Anterior cingulate cortex (tissue), 58 donors: Measurements from ENCODE around the gene FNIP2.
"Not testable (repeated sequence)": the region's sequence is repeated elsewhere in the genome, so short reads cannot be mapped to it uniquely, and the experiment has no call there.

Source experiments
- DNase-seq, 58 donors: peaks; one replicate each; lab custom pipeline; 2025; lab: John Stamatoyannopoulos, UW

Gene FNIP2

GRCh38 chr4:158860856-158861255 lies 92.0 kb downstream of the FNIP2 start:
- DNase-seq, result no peak

GRCh38 chr4:158861281-158861680 lies 92.5 kb downstream of the FNIP2 start:
- no peak for DNase-seq

- DNase-seq, result no peak
Measured at GRCh38 chr4:158861766-158862165, 92.9 kb downstream of the FNIP2 start.

GRCh38 chr4:158863296-158863695 lies 94.5 kb downstream of the FNIP2 start:
- no peak for DNase-seq

GRCh38 chr4:158865520-158866177 lies 96.8 kb downstream of the FNIP2 start:
- no peak for DNase-seq

GRCh38 chr4:158869001-158869400 lies 100.2 kb downstream of the FNIP2 start:
- no peak for DNase-seq

- DNase-seq, result no peak
Measured at GRCh38 chr4:158869761-158870160, 100.9 kb downstream of the FNIP2 start.

- no peak for DNase-seq
Measured at GRCh38 chr4:158870282-158870625, 101.4 kb downstream of the FNIP2 start.

- no peak for DNase-seq
Measured at GRCh38 chr4:158870626-158871334, 102.0 kb downstream of the FNIP2 start.

GRCh38 chr4:158871335-158871724 lies 102.5 kb downstream of the FNIP2 start:
- DNase-seq, result no peak

- DNase-seq, result no peak
Measured at GRCh38 chr4:158873795-158874401, 105.1 kb downstream of the FNIP2 start.

GRCh38 chr4:158875026-158875425 lies 106.2 kb downstream of the FNIP2 start:
- no peak for DNase-seq

- DNase-seq, result no peak
Measured at GRCh38 chr4:158875455-158875854, 106.6 kb downstream of the FNIP2 start.

GRCh38 chr4:158877069-158877468 lies 108.2 kb downstream of the FNIP2 start:
- no peak for DNase-seq

GRCh38 chr4:158882142-158882541 lies 113.3 kb downstream of the FNIP2 start:
- not testable (repeated sequence) for DNase-seq

GRCh38 chr4:158884280-158884679 lies 115.5 kb downstream of the FNIP2 start:
- DNase-seq, result no peak

- DNase-seq, result no peak
Measured at GRCh38 chr4:158885564-158885963, 116.7 kb downstream of the FNIP2 start.

- no peak for DNase-seq
Measured at GRCh38 chr4:158890294-158890693, 121.5 kb downstream of the FNIP2 start.

GRCh38 chr4:158891256-158891655 lies 122.4 kb downstream of the FNIP2 start:
- DNase-seq, result no peak

GRCh38 chr4:158894826-158895225 lies 126.0 kb downstream of the FNIP2 start:
- DNase-seq, result no peak

GRCh38 chr4:158895797-158896576 lies 127.2 kb downstream of the FNIP2 start:
- peak in 27 of 58 donors; percentile 0 to 54 (median 11) for DNase-seq
